IPS-11a (cell line): Measurements from ENCODE around the gene MAMDC2.

Experiments
- H3K4me3 ChIP-seq: one replicate; pipeline ENCODE4 v1.5.1; 2013; ENCODE audit warnings: low read depth, low read length, control low read depth

Gene MAMDC2

GRCh38 chr9:70257991-70258691 is 214.5 kb downstream of the MAMDC2 start:
- peak overlapping the region; percentile 86 for H3K4me3 ChIP-seq

GRCh38 chr9:70258692-70259511 is 215.3 kb downstream of the MAMDC2 start, which contains the start of gene SMC5:
TSS of gene SMC5 (plus strand) at chr9:70258978. CDS start at chr9:70259079, 101 bp downstream.
- peak within 1 kb of the TSS; percentile 86 for H3K4me3 ChIP-seq

GRCh38 chr9:70259512-70259802 is 215.8 kb downstream of the MAMDC2 start:
- peak overlapping the region; percentile 86 for H3K4me3 ChIP-seq

- peak overlapping the region; percentile 86 for H3K4me3 ChIP-seq
Measured at GRCh38 chr9:70260007-70260443, 216.4 kb downstream of the MAMDC2 start.

- no peak overlapping the region for H3K4me3 ChIP-seq
Measured at GRCh38 chr9:70260606-70261005, 217.0 kb downstream of the MAMDC2 start.

- H3K4me3 ChIP-seq: no peak overlapping the region
Measured at GRCh38 chr9:70261131-70261870, 217.7 kb downstream of the MAMDC2 start.

GRCh38 chr9:70262366-70262765 is 218.7 kb downstream of the MAMDC2 start:
- no peak overlapping the region for H3K4me3 ChIP-seq

- no peak overlapping the region for H3K4me3 ChIP-seq
Measured at GRCh38 chr9:70262948-70263347, 219.3 kb downstream of the MAMDC2 start.

- no peak overlapping the region for H3K4me3 ChIP-seq
Measured at GRCh38 chr9:70263421-70263820, 219.8 kb downstream of the MAMDC2 start.
